Measurements from ENCODE around the gene SLC17A1.

DNA sequence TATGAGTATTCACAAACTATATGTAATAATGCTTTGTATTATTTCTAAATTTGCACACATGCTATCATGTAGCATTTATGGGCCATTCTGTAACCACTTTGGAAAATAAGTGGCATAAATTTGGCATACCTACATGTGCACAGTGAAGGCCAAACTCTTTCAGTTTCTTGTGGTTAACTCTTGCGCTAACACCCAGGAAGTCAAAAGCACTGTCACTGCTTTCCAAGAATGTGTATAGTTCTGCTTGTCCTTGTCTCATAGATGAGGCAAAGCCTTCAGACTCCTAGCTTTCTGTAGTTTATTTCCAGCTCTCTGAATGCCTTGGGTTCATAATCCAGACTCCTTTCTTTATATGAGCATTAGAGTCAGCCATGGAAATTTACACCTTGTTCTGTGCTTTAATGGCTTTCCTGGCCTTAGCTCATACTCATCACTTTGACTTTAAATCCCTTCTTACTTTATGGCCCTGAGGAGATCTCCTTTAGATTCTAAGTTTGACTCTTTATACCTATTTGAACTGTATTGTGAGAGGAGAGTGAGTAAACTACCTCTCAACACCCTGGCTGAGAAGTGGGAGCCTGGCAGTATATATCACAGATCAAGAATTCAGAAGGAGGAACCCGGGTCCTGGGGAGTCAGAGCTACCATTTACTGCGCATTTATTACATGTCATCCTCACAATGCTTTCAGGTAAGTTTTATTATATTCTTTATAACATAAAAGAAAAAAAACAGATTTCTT lies 43.1 kb upstream of the SLC17A1 start:
- TF ChIP-seq, protein P1, sequence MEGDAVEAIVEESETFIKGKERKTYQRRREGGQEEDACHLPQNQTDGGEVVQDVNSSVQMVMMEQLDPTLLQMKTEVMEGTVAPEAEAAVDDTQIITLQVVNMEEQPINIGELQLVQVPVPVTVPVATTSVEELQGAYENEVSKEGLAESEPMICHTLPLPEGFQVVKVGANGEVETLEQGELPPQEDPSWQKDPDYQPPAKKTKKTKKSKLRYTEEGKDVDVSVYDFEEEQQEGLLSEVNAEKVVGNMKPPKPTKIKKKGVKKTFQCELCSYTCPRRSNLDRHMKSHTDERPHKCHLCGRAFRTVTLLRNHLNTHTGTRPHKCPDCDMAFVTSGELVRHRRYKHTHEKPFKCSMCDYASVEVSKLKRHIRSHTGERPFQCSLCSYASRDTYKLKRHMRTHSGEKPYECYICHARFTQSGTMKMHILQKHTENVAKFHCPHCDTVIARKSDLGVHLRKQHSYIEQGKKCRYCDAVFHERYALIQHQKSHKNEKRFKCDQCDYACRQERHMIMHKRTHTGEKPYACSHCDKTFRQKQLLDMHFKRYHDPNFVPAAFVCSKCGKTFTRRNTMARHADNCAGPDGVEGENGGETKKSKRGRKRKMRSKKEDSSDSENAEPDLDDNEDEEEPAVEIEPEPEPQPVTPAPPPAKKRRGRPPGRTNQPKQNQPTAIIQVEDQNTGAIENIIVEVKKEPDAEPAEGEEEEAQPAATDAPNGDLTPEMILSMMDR (IDR thresholded peaks at IDR 0.05), result no peak
- TF ChIP-seq POLR2A (IDR thresholded peaks at IDR 0.05; ENCODE audit: low read depth) (no peak), POLR2AphosphoS5 (IDR thresholded peaks at IDR 0.05) (no peak)

All from esophagus muscularis mucosa (tissue), 3 donors.